ENCODE measurements around the gene CRISPLD2. TPM values are rescaled to one million over a fixed set of nuclear protein-coding genes. Genes with fewer than 3 reads are reported as not detected.
"Not testable (repeated sequence)": the region's sequence is repeated elsewhere in the genome, so short reads cannot be mapped to it uniquely, and the experiment has no call there.

The CRISPLD2 gene
- total and polyA plus RNA-seq, 10 of the 15 experiments (the other 5 are each of a cell fraction or from before 2014, with no cell fraction given), result 0.03 to 0.30 (median 0.08) TPM; not detected in 5

DNA sequence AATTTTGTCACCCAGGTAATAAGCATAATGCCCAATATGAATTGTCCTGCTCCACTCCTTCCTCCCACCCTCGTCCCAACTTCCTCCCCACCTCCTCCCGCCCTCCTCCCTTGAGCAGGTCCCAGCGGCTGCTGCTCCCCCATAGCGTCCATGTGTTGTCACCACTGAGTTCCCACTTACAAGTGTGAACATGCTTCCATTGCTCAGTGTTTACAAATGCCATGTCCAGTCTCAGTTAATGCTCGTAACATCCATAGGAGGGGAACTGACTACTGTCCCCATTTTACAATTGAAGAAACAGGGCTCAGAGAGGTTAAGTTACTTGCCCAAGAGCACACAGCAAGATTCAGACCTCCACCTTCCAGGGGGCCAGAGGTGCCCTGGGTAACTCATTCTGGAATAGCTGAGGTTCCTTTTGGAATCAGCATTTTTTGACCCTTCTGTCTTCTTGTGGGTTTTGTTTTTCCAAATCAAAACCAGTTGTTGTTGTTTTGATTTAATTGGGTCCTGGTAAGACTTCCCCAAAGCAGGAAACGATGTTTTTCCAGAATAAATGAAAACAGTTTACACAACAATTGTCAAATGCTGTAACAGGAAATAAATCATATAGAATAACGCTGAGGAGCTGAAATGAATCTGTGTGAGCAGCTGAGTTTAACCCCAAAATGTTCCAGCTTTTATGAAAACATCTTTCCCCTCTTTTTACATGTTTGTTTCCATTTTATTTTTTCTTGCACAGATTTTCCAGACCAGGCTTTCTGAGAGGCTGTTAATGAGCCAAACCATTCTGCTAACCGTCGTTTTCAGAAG is 117.6 kb downstream of the CRISPLD2 start (continued):
- TF ChIP-seq, protein P1, sequence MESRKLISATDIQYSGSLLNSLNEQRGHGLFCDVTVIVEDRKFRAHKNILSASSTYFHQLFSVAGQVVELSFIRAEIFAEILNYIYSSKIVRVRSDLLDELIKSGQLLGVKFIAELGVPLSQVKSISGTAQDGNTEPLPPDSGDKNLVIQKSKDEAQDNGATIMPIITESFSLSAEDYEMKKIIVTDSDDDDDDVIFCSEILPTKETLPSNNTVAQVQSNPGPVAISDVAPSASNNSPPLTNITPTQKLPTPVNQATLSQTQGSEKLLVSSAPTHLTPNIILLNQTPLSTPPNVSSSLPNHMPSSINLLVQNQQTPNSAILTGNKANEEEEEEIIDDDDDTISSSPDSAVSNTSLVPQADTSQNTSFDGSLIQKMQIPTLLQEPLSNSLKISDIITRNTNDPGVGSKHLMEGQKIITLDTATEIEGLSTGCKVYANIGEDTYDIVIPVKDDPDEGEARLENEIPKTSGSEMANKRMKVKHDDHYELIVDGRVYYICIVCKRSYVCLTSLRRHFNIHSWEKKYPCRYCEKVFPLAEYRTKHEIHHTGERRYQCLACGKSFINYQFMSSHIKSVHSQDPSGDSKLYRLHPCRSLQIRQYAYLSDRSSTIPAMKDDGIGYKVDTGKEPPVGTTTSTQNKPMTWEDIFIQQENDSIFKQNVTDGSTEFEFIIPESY (IDR thresholded peaks at IDR 0.05), result no peak
- TF ChIP-seq RBBP5 (conservative IDR thresholded peaks at IDR 0.05) (no peak), IKZF2 (IDR thresholded peaks at IDR 0.05) (no peak), SREBF2 (IDR thresholded peaks at IDR 0.05; ENCODE audit: low read length) (no peak), CBX5 (IDR thresholded peaks at IDR 0.05; ENCODE audit: low read depth) (no peak), CREM (IDR thresholded peaks at IDR 0.05; ENCODE audit: low read depth) (no peak), SMC3 (IDR thresholded peaks at IDR 0.05; ENCODE audit: borderline replicate concordance, low read length) (no peak)

DNA sequence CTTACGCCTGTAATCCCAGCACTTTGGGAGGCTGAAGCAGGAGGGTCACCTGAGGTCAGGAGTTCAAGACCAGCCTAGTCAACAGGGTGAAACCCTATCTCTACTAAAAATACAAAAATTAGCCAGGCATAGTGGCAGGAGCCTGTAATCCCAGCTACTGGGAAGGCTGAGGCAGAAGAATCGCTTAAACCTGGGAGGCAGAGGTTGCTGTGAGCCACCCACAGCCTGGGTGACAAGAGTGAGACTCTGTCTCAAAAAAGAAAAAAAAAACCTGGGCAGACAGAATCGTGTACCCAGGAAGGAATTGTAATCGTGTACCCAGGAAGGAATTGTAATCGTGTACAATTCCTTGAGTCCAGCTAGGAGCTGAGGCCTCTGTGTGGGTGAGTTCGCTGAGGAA is 118.8 kb downstream of the CRISPLD2 start:
- BruUV-seq (replicated peaks); H4K20me1 ChIP-seq (ENCODE audit: control insufficient read depth, insufficient read depth); H3K27me3 ChIP-seq (replicated peaks in 1 of 2; ENCODE audit: control insufficient read depth in 2 of 2, insufficient read depth in 2 of 2, low read length in 1 of 2); H2AFZ ChIP-seq (ENCODE audit: control insufficient read depth, low read depth, low read length); H3K79me2 ChIP-seq (ENCODE audit: control insufficient read depth, insufficient read depth, low read length); H3K27ac ChIP-seq (ENCODE audit: control insufficient read depth, insufficient read depth); FAIRE-seq; in situ Hi-C loops (cut with MboI); POLR2A ChIA-PET; intact Hi-C loops (cut with micrococcal nuclease; ENCODE audit: unreplicated experiment); ATAC-seq; DNase-seq (ENCODE audit: low read depth, low spot score); H3K9me3 ChIP-seq (replicated peaks; ENCODE audit: control insufficient read depth, insufficient read depth, low read length); RAD21 ChIA-PET (ENCODE audit: unreplicated experiment); H3K9ac ChIP-seq (ENCODE audit: control insufficient read depth, insufficient read depth, low read length); H3K4me3 ChIP-seq; H3K4me2 ChIP-seq (ENCODE audit: control insufficient read depth, insufficient read depth); H3K36me3 ChIP-seq (ENCODE audit: control insufficient read depth in 2 of 2, insufficient read depth in 2 of 2, low read length in 1 of 2); H3K4me1 ChIP-seq (ENCODE audit: control insufficient read depth, insufficient read depth, low read length): not testable (repeated sequence)
- WGBS (ENCODE audit: insufficient coverage, insufficient replicate concordance, low lambda C conversion rate, missing lambda C conversion rate), result 22% methylated on average over 5 of the region's 6 CpGs
- ChIA-PET CTCF (interaction anchor here (0.7 kb wide), 1 partner anchor 20 kb away, joined by 3 read pairs; no protein-coding TSS in a partner anchor), SMC1A (ENCODE audit: uncharacterized antibody, unreplicated experiment) (interaction anchor here (0.9 kb wide), 1 partner anchor 187 kb away, joined by 3 read pairs; no protein-coding TSS in a partner anchor)

All from GM12878 (cell line).